Measurements from ENCODE around the gene COBLL1.

Gene COBLL1

DNA sequence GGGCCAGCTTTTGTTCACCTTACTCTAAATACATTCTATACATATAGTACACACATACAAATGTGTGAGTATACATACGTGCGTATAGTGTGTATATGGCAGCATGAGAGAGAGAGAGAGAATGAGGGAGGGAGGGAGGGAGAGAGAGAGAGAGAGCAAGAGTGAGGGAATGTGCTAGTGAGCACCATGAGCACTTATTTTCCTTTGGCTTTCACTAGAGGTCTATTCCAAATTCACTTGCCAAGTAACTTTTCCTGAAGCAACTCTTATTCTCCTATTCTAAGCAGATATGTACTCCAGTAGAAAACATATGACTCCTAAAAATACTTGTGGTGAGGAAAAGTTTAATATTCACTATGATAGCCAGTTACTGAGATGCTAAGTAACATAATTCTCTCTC is 85.7 kb downstream of the COBLL1 start:
- no peak for DNase-seq

DNA sequence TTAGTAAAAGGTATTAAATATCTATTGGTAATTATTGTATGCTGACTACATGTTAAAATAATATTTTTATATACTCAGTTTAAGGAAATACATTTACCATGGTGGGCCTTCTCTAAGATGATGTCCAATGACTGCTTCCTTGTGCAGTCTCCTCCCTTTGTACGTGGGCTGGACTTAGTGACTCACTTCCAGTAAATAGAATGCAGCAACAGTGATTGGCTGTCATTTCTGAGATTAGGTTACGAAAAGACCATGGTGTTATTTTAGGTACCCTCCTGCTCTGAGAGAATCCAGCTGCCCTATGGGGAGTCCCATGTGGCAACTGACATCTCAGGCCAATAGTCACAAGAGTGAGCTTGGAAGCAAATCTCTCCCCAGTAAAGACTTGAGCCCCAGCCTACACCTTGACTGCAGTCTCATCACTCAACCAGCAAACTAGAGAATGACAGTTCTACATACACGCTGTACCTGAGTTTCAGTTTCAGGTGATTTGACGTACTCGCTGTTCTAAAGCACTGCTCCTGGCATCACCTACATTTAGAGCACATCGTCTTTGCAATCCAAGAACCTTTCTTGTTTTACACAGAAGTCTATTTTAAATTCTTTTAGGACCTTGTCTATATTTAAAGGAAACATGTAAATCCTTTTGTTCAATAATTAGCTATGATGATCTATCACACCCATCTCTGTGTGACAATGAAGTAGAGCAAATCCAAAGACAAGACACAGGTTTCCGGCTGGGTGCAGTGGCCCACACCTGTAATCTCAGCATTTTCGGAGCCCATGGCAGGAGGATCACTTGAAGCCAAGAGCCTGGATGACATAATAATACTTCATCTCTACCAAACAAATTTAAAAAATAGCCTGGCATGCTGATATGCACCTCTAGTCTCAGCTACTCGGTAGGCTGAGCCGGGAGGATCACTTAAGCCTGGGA is 87.2 kb downstream of the COBLL1 start:
- no peak for DNase-seq

- DNase-seq: no peak
Measured at GRCh38 chr2:164752956-164753355, 88.7 kb downstream of the COBLL1 start.

DNA sequence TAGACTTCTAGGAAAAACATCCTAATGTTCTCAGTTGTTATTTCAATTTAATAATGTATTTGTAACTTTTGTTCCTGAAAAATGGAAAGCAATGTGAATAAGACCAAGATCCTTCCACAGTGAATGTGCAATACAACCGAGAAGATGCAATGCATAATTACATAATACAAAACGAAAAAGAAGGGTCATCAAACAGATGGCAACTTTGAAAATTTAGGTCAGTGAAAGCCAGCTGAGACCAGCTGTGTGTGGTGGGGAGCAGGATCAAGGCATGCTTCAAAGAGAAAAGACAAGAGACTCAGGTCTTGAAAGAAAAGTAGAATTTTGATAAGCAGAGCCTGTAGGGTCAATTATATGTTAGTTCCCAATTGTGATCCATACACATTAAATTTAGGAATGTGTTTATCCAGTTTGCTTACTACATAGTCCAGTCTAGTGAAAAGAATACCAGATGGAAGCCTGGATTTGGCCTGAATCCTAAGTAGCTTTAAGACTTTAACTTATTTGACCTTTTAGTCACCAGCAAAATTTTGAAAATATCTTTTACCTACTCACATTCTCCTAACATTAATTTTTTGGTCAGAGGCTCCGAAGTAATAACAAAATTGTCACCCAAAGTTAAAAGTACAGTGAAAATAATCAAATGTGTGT is 93.7 kb downstream of the COBLL1 start:
- DNase-seq: no peak

DNA sequence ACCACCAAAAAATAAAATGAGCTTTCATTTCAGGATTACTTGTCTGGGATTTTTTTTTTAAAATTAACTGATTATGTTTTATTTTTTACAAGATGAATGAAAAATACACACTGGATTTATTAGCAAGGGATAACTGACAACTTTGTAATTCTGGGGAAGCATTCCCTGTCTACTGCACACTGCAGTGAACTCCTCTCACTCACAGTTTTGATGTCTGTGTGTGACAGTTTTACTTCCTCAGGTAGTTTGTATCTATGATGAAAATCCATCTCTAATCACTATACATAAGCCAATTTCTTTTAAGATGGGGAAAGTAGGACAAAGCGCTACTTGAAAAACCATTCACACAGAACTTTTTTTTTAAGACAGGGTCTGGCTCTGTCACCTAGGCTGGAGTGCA is 94.5 kb downstream of the COBLL1 start:
- no peak for DNase-seq

- no peak for DNase-seq
Measured at GRCh38 chr2:164746713-164747112, 94.9 kb downstream of the COBLL1 start.

DNA sequence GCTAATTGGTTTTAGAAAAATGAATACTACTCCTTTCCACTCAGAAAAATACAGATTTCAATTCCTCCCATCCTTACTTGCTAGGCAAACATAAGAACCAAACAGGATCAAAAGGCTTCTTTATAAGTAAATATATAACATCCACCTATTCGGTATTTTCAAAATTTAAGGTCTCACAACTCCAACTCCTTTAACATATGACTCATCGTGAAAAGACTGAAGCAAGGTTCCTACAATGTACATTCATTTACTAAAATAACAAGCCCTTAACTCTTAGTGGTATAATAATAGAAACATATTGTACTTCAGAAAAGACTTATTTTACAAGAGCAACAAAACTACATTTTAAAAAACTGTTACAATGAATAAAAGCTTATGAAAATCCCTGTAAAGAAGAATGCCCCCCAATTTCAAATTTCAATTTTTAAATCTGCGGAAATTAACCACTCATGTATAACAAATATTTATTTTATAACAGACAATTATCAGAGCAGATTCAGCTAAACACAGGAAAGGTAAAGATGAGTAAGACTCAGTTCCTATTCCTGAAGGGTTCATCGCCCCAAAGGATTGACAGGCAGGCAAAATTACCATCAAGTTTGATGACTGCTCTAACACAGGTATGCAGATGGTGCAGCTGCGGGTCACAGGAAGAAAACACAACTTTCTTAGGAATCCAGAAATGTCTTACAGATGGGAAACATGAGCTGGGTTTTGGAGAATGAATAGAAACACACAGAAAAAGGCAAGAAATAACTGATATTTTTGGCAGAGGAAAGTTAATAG is 96.4 kb downstream of the COBLL1 start:
- DNase-seq: no peak

- no peak for DNase-seq
Measured at GRCh38 chr2:164742738-164743317, 98.8 kb downstream of the COBLL1 start.

- DNase-seq: no peak
Measured at GRCh38 chr2:164739966-164740365, 101.7 kb downstream of the COBLL1 start.

GRCh38 chr2:164737612-164738081 is 104.0 kb downstream of the COBLL1 start:
- peak; percentile 54 for DNase-seq

- DNase-seq: peak; percentile 18
Measured at GRCh38 chr2:164735309-164735919, 106.2 kb downstream of the COBLL1 start.

DNA sequence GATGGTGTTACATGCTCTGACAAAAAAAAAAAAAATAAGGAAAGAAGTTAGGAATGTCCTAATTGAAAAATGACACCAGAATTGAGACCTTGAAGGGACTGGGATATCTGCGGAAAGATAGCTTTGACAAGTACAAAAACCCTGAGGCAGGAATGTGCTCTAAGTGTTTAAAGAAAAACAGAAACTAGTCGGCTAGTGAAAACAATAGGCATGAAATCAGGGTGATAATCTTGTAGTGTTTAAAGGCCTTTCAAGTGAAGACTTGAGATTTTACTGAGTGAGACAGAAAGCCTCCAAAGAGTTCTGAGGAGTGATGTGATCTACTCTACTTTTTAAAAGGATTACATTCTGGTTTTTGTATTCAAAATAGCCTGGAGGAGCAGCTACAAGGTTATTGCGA is 107.4 kb downstream of the COBLL1 start:
- no peak for DNase-seq

GRCh38 chr2:164725542-164725941 is 116.1 kb downstream of the COBLL1 start:
- DNase-seq: no peak

DNA sequence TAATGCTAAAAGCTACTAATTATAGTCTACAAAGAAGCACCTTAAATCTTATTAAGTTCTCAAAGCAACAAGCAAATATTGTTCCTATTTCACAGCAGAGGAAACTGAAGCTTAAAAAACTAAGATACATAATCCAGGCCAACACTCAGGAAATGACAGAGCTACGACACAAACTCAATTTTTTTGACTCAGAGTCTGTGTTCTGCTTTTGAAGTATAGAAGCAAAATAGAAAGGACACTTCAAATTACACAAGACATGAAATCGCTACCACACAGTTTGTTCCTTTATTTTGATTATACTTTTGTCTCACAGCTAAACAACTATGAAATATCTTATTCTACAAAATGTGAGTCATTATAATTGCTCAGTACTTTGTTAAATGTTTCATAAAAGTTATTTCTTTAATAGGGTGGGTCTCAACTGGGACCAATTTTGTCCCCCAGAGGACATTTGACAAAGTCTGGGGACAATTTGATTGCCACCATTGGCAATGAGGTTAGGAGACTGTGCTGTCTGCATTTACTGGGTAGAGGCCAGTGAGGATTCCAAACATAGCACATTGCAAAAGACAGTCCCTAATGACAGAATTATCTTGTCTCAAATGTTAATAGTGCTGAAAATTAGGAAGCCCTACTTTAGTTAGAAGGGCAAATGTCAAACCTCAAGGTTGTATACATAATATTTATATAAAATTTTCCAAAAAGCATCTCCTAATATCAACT is 118.8 kb downstream of the COBLL1 start:
- no peak for DNase-seq

DNA sequence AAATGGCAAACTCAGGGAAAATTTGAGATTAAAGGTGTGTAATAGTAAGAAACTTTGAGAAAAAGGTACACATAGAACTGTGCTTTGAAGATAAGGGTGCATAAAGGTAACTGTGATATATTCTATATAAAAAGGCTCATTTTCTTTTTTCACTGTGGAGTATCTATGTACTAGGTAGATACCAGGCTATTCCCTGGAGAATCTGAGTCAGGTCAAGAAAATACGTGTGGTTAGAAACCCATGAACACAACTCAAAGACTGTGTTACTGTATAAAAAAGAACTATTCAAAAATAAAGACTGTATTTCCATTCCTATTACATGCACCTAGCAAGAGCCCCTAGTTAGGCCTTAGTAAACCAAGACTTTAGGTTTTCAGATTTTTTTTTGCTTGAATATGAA is 120.2 kb downstream of the COBLL1 start:
- DNase-seq: no peak

- DNase-seq: no peak
Measured at GRCh38 chr2:164719996-164720941, 121.4 kb downstream of the COBLL1 start.

- DNase-seq: no peak
Measured at GRCh38 chr2:164717000-164717803, 124.4 kb downstream of the COBLL1 start.

- no peak for DNase-seq
Measured at GRCh38 chr2:164714471-164714870, 127.2 kb downstream of the COBLL1 start.

- no peak for DNase-seq
Measured at GRCh38 chr2:164711766-164712138, 129.9 kb downstream of the COBLL1 start.
